NK-92 (cell line): ENCODE data around the gene SLC35F1.

Experiments
- DNase-seq: peaks from one replicate; lab custom pipeline; 2025; ENCODE audit not compliant: unreplicated experiment; lab: John Stamatoyannopoulos, UW

The SLC35F1 gene

GRCh38 chr6:118252474-118252873, 345.4 kb downstream of the SLC35F1 start:
- DNase-seq = no peak

GRCh38 chr6:118253741-118254140, 346.7 kb downstream of the SLC35F1 start:
- DNase-seq = no peak

DNA sequence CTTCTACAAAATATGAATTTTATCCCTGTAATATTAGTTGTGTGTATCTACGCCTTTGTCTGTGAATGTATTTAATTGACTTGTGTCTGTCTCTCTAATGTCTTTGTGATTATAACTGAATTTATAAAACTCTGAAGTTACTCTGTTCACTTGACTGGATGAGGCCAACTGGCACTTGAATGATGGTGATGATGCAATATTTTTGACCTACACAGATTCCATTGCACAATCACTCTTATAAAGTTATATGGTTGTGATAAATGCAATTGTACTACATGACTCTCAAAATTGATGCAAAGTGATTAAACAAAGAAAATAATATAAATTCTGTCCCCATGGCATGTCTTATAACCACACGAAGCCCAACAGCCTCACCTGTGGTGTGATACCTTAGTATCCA, 353.8 kb downstream of the SLC35F1 start:
- no peak for DNase-seq

- DNase-seq = no peak
Measured at GRCh38 chr6:118263921-118264486, 356.9 kb downstream of the SLC35F1 start.

- DNase-seq = no peak
Measured at GRCh38 chr6:118269659-118270058, 362.6 kb downstream of the SLC35F1 start.

GRCh38 chr6:118277631-118278030, 370.6 kb downstream of the SLC35F1 start:
- DNase-seq = no peak

DNA sequence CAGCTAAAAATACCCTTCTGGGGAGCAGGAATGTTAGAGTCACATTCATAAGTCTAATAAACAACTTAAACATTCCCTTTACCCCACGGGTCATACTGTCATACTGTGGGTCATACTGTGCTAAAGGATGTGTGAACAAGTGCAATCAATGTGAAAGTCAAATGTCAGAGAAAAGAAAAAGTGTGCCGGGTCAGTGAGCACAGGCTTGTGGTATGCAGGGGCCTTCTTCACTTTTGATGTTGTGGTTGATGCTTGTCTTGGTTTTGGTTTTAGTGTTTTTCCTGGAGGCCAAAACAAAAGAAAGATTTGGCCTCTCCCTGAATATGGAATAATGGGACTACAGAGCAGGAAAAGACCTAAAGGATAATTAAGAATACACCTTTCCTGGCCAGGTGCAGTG, 373.1 kb downstream of the SLC35F1 start:
- no peak for DNase-seq

DNA sequence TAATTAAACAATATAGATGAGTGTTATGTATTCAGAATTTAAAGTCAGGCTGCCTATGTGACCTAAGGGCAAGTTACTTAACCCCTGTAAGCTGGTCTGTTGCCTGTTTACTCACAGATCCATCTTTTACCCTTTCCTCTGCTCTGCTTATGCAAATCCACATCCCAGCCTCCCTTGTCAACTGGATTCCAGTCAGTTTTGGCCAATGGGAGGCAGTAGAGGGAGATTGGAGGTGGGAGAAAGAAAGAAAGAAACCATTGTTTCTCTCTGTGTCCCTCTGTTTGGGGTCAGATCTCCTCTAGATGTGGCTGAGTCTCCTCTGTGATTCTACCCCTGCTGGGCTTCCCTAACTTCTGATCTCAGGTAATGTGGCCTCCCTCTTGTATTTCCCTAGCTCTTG, 374.2 kb downstream of the SLC35F1 start:
- DNase-seq = no peak

DNA sequence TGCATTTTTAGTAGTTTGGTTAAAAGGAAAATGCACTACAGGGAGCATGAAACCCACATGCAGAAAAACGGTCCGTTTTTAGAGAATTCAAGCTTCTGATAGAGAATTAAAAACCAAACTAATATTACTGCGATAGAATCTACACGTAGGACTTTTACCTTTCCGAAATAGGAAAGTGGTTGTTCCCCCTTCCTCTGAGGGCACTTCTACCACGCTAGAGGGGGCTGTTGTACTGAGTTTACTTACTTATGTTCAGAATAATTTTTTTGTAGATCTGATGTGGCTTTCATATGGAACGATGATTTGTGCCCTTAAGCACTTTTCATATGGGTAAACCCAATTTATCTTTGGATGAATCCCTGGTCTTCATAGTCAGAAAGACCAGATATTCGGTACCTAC, 376.7 kb downstream of the SLC35F1 start:
- DNase-seq = no peak

DNA sequence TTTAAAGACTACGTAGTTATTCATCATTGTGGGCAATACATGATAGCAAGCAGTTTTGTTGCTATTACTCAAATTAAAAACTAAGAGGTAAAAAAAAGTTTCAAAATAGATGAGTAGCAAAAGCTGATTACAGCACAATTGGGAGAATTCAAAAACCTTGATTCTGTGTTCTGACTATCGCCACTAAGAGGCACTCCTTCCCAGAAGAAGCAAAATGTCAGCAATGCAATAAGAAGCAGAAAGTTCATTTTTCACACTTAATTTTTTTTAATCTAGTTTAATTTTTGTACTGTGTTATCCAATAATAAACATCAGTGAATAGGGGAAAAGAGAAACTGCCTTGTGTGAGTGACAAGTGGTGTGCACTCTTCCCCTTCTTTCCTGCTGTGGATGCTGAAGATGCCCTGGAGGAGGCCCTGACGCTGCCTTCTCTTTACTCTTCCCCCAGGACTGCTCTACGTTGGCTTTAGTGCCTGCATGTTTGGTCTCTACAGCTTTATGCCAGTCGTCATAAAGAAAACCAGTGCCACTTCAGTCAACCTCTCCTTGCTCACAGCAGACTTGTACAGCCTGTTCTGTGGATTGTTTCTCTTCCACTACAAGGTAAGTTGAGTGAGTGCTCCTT, 377.8 kb downstream of the SLC35F1 start:
- DNase-seq = no peak

DNA sequence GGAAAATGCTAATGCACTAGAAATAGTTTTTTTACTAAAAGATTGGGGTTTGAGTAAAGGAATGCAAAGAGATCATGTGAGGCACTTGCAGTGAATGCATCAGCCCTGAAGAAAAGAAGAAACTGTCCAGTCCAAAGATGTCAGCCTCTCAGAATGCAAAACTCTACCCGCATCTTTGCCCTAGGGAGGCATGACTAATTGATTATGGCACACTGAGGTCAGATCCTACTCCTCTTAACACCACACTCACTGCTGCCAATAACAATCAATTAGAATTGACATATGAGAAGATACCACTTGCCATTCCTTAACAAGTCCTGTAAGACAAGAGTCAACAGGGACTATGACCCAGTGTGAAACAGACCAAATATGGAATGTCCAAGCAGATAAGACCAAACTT, 378.7 kb downstream of the SLC35F1 start:
- DNase-seq = no peak

GRCh38 chr6:118288355-118289124, 381.5 kb downstream of the SLC35F1 start:
- no peak for DNase-seq

DNA sequence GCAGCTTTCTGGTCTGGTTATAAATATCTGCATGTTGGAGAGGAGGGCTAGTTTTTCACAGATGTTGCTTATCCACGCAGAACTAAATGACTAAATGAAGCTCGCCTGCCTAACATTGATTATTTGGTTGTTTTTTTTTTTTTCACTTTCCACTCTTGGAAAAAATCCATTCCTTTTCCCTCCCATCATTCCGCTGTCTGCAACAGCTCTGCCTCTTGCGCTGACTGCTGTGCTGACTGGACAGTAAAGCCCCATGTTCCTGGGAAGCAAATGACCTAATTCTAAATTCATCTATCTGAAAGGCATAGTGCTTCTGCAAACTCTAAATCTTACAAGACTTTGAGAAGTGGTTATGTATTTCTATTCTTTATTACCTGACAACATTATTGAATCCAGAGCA, 385.5 kb downstream of the SLC35F1 start:
- DNase-seq = no peak

DNA sequence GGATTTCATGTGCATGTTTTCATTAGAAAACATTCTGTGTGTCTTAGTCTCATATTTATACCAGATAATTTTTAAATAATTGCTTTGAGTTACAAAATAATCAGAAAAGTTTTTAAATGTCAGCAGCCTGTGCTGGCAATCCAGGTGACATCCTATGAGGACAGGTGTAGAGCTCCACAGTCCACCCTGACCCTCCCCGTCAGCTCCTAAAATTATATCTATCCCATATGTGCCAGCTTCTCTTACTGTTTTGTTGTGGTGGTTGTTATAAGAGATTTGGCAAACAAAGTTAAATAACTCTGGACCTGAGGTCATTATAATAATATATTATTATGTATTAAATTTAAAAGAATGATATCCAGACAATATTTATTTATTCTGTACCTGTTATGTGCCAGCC, 387.8 kb downstream of the SLC35F1 start:
- DNase-seq = no peak

- DNase-seq = no peak
Measured at GRCh38 chr6:118295336-118295735, 388.3 kb downstream of the SLC35F1 start.

GRCh38 chr6:118296129-118296901, 389.3 kb downstream of the SLC35F1 start:
- no peak for DNase-seq

GRCh38 chr6:118297821-118298220, 390.8 kb downstream of the SLC35F1 start:
- no peak for DNase-seq

- DNase-seq = no peak
Measured at GRCh38 chr6:118298476-118299427, 391.7 kb downstream of the SLC35F1 start.

GRCh38 chr6:118299457-118299856, 392.4 kb downstream of the SLC35F1 start:
- DNase-seq = no peak

DNA sequence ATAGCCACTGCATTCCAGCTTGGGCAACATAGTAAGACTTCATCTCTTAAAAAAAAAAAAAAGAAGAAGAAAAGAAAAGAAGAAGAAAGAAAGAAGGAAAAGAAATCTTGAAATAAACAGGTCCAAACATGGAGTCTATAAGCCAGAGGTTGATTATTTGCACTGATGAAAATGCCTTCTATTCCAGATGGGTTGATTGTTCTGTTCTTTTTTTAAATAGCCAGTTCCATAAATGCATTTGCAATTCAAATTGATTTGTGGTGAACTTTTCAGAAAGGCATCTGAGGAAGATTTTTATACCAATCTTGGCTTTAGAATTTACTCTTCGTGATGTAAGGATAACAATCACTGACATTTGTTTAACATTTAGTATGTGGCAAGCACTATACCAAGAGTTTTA, 397.3 kb downstream of the SLC35F1 start:
- DNase-seq = no peak

DNA sequence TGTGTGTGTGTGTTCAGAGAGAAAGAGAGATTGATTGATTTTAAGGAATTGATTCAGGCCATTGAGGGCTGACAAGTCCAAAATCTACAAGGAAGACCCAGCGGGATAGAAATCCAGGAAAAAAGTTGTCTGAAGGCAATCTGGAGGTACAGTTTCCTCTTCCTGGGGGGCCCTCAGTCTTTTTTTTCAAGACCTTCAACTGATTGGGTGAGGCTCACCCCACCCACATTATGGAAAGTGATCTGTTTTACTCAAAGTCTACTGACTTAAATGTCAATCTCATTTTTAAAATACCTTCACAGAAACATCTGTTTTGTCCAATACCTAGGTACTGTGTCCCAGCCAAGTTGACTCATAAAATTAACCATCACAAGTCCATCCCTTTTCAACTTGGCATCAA, 398.0 kb downstream of the SLC35F1 start:
- no peak for DNase-seq
